NCI-H526 (cell line): ENCODE measurements around the gene HLA-DQB1.
"Not testable (repeated sequence)": the region's sequence is repeated elsewhere in the genome, so short reads cannot be mapped to it uniquely, and the experiment has no call there.

Source experiments
- DNase-seq, 2 experiments: peaks; one replicate each; lab custom pipeline; 2025; lab: John Stamatoyannopoulos, UW

Gene HLA-DQB1

GRCh38 chr6:32666420-32667300 is at the start of gene HLA-DQB1:
HLA-DQB1 (minus strand) TSS chr6:32666657; CDS start chr6:32666607, 50 bp downstream.
- DNase-seq, result peak; percentile 21 to 63

DNA sequence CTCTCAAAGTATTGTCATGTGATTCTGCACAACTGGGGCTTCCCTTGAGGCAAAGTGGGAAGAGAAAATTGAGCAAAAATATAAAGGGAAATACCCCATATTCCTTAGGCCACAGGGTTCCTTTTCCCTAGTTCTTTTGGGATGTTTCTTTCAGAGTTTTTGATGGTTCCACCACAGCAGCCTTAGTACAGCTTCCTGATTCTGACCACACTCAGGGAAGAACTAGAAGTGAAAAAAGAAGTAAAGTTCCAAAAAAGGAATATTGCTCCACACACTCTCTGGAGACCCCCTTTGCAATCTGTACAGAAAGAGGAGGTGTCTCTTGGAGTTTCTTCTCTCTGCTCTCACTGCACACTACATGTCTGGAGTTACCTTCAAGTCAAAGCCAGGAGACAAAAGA is 46.8 kb upstream of the HLA-DQB1 start:
- no peak for DNase-seq

DNA sequence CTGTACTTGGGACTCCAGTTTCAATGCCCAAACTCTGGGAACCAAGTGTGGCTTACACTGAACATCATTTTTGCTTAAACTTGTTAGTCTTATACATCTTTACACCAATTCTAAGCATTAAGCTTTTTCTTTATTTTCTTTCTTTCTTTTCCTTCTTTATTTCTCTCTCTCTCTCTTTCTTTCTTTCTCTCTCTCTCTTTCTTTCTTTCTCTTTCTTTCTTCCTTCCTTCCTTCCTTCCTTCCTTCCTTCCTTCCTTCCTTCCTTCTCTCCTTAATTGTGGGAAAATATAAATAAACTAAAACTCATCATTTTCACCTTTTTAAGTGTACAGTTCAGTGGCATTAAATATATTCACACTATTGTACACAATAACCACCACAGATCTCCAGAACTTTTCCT is 43.2 kb upstream of the HLA-DQB1 start:
- DNase-seq, result no peak

- not testable (repeated sequence) for DNase-seq
Observed at GRCh38 chr6:32705164-32705563, 38.7 kb upstream of the HLA-DQB1 start.

DNA sequence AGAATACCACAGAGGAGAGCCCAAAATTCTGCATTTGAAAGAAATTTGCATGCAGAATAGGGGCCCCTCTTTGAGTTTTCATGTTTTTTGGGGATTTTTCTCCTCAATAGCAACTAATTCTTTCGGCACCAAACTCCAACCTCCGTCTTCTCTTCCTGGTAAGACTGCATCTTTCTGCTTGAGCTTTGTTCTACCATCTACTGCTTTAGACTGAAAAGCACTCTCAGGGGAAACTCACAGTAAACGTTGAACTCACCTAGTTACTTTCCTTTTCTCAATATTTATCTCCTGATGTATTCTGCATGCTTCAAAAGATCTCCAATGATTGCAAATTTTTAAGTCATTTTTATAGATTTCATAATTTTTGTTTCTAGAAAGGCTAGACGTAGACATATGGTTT is 36.9 kb upstream of the HLA-DQB1 start:
- no peak for DNase-seq

GRCh38 chr6:32700391-32701040 is 34.1 kb upstream of the HLA-DQB1 start:
- peak; percentile 11 to 58 for DNase-seq

GRCh38 chr6:32697031-32697430 is 30.6 kb upstream of the HLA-DQB1 start:
- no peak for DNase-seq

DNA sequence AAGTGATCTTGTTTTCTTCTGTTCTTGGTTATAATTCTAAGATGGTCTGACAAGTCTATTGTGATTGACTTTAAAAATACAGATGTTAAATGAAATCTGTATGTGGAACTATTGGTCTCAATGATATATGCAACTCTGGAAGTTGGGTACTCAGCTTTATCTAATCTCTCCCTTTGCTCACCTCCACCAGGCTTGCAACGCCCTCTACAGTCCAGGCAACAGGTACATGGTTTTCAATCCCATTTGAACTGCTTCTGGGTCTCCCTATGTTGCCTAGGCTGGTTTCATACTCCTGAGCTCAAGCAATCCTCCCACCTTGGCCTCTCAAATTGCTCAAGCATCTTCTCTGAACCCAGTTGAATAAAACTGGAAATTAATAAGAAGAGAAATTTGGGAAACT is 25.6 kb upstream of the HLA-DQB1 start:
- DNase-seq, result no peak

GRCh38 chr6:32689531-32690501 is 23.4 kb upstream of the HLA-DQB1 start:
- no peak for DNase-seq

DNA sequence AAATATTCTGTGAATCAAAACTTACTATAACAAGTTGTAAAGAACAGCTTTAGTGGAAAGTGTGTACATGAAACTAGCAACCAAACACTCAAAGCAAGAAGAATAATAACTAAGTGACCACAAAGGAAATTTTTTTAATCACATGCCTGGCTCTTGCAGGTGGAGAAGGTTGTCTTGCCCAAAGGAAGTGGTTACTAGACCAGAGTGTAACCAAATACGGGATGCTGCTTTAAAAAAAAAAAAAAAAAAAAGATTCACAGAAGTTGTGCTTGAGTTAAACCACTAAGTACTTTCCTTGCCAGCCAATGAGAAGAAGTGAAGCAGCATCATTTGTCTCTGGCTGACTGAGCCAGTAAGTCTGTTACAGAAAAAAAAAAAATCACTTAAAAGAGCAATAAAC is 19.1 kb upstream of the HLA-DQB1 start:
- DNase-seq, result no peak

DNA sequence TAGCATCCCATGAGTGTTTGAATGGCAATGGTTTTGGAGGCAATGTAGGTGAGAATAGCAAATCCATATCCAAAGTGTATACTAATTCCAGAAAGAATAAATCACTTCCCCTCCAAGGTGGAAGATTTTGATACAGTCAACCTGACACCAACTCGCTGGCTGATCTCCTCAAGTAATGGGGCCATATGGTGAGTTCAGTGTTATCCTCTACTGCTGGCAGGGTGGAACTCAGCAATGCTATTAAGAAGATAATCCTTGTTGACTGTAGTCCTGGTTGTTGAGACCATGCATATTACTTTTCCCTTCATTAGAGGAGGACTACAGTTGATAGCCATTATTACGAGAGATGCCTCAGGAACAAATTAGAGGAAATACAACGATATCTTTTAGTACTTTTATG is 17.8 kb upstream of the HLA-DQB1 start:
- DNase-seq, result no peak

DNA sequence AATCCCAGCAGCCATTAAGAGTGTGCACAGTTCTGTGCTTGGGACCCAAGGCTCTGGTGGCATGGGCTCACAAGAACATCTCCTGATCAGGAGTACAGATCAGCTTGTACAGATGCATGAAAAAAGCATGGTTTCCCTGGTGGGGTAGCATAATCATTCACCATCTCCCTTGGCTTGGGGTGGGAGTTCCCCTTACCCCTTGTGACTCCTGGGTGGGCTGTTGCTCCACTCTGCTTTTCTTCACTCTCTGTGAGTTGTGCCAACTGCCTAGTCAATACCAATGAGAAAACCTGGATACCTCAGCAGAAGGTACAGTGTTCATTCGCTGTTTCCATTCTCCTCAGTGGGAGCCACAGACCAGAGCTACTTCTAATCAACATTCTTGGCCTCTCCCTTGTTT is 13.6 kb upstream of the HLA-DQB1 start:
- DNase-seq, result no peak

GRCh38 chr6:32679492-32679891 is 13.0 kb upstream of the HLA-DQB1 start:
- DNase-seq, result no peak

GRCh38 chr6:32674123-32674522 is 7.7 kb upstream of the HLA-DQB1 start:
- not testable (repeated sequence) for DNase-seq

DNA sequence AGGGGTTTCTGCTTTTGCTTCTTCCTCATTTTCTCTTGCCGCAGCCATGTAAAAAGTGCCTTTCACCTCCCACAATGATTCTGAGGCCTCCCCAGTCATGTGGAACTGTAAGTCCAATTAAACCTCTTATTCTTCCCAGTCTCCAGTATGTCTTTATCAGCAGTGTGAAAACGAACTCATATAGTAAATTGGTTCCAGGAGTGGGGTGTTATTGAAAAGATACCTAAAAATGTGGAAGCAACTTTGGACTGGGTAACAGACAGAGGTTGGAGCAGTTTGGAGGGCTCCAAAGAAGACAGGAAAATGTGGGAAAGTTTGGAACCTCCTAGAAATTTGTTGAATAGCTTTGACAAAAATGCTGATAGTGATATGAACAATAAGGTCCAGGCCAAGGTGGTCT is 5.5 kb upstream of the HLA-DQB1 start:
- not testable (repeated sequence) for DNase-seq

- DNase-seq, result no peak
Observed at GRCh38 chr6:32669893-32670292, 3.4 kb upstream of the HLA-DQB1 start.

DNA sequence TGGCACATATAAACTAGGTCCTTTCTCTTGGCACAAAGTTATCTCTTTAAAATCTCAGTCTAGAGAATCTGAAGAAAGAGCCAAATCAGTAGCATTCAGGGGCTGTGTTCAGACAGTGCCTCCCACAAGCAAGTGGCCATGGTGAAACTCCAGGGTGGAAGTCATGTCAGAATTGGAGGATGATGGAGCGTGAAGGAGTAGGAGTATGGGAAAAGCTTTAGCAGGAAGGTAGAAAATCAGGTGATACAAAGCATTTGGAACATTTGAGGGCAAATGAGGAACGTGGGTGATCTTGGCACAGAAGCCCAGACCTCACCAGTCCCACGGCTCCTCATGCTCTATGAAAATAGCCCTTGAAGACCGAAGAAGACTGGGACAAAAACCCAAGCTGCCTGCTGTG is 2.8 kb upstream of the HLA-DQB1 start:
- no peak for DNase-seq

DNA sequence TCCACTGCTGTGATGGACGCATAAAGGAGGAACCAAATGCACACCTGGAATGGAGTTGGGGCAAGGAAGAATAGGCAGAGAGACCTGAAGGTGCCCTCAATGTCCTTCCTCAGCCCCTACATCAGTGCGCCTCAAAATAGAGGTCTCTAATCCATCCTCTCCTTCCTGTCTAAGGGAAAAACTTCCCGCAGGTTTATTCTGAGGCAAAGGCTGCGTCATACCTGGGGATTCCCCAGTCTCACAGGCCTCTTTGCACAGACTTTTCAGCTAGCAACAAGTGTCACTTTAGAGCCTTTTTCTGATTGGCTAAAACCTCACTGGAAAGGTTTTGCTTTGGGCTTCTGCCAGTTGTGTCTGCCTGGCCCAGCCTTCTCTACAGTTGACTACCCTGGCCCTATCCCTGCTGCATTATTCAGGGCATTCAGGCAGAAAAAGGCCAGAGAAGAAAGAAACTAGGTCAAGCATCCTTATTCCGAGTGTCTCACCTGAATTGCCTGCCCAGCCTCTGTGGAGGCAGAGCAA is 1.8 kb upstream of the HLA-DQB1 start:
- DNase-seq, result no peak

DNA sequence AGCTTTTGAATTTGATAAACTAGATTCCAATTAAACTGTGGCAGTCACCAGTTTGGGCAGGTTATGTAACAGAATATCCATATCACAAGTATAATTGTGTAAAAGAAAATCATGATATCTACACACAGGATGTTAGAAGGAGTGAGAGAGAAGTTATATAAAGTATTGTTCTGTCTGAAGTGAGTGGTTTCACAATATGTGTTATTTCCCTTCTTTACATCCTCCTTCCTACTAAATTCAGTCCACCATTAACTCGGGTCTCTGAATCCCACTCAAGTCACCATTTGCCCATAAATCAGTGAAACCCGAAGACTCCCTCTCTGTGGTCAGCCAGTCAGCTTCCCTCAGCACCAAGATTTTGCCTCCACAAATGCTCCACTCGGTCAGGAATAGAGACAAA is 796 bp downstream of the HLA-DQB1 start:
- no peak for DNase-seq

- DNase-seq, result no peak
Observed at GRCh38 chr6:32664827-32665362, 1.6 kb downstream of the HLA-DQB1 start.

- DNase-seq, result no peak
Observed at GRCh38 chr6:32664354-32664753, 2.1 kb downstream of the HLA-DQB1 start.

- DNase-seq, result no peak
Observed at GRCh38 chr6:32662836-32663235, 3.6 kb downstream of the HLA-DQB1 start.
